ENCODE measurements around the gene VSTM1.

DNA sequence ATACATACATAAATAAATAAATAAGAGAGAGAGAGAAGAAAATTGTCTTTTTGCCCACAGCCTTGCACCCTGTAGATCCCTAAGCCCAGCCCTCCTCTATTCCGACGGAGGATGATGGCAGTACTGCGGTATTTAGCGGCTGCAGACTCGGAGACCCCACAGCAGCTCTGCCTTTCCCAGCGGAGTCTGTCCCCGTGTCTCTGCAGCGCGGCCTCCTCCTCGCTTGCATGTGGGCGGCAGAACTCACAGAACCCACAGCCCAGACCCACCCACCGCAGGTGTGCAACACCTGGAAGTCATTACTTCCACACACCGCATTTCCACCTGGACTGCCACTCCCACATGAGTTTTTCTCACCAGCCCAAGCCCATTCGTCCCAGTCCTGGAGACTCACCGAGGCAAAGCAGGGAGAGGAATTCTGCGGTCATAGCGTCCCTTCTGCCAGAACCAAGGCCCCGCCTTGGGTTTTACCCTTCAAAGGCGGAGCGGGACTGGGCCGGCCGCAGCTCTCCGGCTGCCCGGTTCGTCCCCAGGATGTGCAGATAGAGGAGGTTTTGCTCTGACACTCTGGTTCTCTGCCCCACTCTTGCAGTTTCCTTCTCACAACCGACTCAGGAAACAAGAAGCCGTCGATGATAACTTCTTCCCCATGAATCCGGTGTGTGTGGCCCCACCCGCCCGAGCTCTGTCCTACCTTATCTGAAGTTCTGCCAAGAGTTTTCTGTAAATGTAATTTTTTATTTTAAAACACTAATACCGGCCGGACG is at the start of gene VSTM1:
- TF ChIP-seq POLR2AphosphoS5 (IDR thresholded peaks at IDR 0.05) (no peak), CTCF (IDR thresholded peaks at IDR 0.05) (no peak), POLR2A (IDR thresholded peaks at IDR 0.05) (no peak)

All from prostate gland (tissue), 2 donors.